Measurements from ENCODE around the gene CLDN22. TPM values are rescaled to one million over a fixed set of nuclear protein-coding genes. Genes with fewer than 3 reads are reported as not detected.

CLDN22 gene
- total and polyA plus RNA-seq, 9 of the 15 experiments (the other 6 are each of a cell fraction or from before 2014, with no cell fraction given) = 0.21 TPM; not detected in 8

- TF ChIP-seq, protein P1, sequence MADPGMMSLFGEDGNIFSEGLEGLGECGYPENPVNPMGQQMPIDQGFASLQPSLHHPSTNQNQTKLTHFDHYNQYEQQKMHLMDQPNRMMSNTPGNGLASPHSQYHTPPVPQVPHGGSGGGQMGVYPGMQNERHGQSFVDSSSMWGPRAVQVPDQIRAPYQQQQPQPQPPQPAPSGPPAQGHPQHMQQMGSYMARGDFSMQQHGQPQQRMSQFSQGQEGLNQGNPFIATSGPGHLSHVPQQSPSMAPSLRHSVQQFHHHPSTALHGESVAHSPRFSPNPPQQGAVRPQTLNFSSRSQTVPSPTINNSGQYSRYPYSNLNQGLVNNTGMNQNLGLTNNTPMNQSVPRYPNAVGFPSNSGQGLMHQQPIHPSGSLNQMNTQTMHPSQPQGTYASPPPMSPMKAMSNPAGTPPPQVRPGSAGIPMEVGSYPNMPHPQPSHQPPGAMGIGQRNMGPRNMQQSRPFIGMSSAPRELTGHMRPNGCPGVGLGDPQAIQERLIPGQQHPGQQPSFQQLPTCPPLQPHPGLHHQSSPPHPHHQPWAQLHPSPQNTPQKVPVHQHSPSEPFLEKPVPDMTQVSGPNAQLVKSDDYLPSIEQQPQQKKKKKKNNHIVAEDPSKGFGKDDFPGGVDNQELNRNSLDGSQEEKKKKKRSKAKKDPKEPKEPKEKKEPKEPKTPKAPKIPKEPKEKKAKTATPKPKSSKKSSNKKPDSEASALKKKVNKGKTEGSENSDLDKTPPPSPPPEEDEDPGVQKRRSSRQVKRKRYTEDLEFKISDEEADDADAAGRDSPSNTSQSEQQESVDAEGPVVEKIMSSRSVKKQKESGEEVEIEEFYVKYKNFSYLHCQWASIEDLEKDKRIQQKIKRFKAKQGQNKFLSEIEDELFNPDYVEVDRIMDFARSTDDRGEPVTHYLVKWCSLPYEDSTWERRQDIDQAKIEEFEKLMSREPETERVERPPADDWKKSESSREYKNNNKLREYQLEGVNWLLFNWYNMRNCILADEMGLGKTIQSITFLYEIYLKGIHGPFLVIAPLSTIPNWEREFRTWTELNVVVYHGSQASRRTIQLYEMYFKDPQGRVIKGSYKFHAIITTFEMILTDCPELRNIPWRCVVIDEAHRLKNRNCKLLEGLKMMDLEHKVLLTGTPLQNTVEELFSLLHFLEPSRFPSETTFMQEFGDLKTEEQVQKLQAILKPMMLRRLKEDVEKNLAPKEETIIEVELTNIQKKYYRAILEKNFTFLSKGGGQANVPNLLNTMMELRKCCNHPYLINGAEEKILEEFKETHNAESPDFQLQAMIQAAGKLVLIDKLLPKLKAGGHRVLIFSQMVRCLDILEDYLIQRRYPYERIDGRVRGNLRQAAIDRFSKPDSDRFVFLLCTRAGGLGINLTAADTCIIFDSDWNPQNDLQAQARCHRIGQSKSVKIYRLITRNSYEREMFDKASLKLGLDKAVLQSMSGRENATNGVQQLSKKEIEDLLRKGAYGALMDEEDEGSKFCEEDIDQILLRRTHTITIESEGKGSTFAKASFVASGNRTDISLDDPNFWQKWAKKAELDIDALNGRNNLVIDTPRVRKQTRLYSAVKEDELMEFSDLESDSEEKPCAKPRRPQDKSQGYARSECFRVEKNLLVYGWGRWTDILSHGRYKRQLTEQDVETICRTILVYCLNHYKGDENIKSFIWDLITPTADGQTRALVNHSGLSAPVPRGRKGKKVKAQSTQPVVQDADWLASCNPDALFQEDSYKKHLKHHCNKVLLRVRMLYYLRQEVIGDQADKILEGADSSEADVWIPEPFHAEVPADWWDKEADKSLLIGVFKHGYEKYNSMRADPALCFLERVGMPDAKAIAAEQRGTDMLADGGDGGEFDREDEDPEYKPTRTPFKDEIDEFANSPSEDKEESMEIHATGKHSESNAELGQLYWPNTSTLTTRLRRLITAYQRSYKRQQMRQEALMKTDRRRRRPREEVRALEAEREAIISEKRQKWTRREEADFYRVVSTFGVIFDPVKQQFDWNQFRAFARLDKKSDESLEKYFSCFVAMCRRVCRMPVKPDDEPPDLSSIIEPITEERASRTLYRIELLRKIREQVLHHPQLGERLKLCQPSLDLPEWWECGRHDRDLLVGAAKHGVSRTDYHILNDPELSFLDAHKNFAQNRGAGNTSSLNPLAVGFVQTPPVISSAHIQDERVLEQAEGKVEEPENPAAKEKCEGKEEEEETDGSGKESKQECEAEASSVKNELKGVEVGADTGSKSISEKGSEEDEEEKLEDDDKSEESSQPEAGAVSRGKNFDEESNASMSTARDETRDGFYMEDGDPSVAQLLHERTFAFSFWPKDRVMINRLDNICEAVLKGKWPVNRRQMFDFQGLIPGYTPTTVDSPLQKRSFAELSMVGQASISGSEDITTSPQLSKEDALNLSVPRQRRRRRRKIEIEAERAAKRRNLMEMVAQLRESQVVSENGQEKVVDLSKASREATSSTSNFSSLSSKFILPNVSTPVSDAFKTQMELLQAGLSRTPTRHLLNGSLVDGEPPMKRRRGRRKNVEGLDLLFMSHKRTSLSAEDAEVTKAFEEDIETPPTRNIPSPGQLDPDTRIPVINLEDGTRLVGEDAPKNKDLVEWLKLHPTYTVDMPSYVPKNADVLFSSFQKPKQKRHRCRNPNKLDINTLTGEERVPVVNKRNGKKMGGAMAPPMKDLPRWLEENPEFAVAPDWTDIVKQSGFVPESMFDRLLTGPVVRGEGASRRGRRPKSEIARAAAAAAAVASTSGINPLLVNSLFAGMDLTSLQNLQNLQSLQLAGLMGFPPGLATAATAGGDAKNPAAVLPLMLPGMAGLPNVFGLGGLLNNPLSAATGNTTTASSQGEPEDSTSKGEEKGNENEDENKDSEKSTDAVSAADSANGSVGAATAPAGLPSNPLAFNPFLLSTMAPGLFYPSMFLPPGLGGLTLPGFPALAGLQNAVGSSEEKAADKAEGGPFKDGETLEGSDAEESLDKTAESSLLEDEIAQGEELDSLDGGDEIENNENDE (IDR thresholded peaks at IDR 0.05; ENCODE audit: low read depth, low read length) = no peak
- TF ChIP-seq ZBTB8A (IDR thresholded peaks at IDR 0.05; ENCODE audit: partially characterized antibody) = no peak
- TF ChIP-seq E2F4 (CRISPR knock-in tag; IDR thresholded peaks at IDR 0.05; ENCODE audit: low read depth) = no peak
- no peak for TF ChIP-seq COPS2 (conservative IDR thresholded peaks at IDR 0.05)
- TF ChIP-seq NBN (IDR thresholded peaks at IDR 0.05; ENCODE audit: low read depth) = 0 out of 2 replicates have a peak, but pooled peaks have one; percentile 29
- no peak for TF ChIP-seq SP2 (IDR thresholded peaks at IDR 0.05; ENCODE audit: extremely low read depth, low read depth, low read length, poor library complexity, severe bottlenecking)
- TF ChIP-seq KDM2B (CRISPR knock-in tag; IDR thresholded peaks at IDR 0.05) = 0 out of 2 replicates have a peak, but pooled peaks have one; percentile 50
- TF ChIP-seq, protein P2, sequence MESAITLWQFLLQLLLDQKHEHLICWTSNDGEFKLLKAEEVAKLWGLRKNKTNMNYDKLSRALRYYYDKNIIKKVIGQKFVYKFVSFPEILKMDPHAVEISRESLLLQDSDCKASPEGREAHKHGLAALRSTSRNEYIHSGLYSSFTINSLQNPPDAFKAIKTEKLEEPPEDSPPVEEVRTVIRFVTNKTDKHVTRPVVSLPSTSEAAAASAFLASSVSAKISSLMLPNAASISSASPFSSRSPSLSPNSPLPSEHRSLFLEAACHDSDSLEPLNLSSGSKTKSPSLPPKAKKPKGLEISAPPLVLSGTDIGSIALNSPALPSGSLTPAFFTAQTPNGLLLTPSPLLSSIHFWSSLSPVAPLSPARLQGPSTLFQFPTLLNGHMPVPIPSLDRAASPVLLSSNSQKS (CRISPR knock-in tag; IDR thresholded peaks at IDR 0.05) = peak; percentile 98
- no peak for TF ChIP-seq USF2 (CRISPR knock-in tag; IDR thresholded peaks at IDR 0.05)
Observed at GRCh38 chr4:183348706-183349659, 28.9 kb upstream of the CLDN22 start (continued).

Data from K562 (cell line).